SK-N-SH treated with all-trans-retinoic acid at 6 μM for 48 hours (cell line): ENCODE data around the gene CACHD1.
A peak's percentile ranks its signal among the peaks of the same experiment; 100 is the strongest.

Experiments used
- ATAC-seq: fragments of 200-7000 bp; cut with Tn5 transposase; 3 replicates; pipeline ENCODE4 v1.9.1; 2020; ENCODE audit warnings: mild to moderate bottlenecking, moderate library complexity
- ARNTL ChIP-seq: fragments of 450-650 bp; formaldehyde crosslinking; IDR thresholded peaks from 2 replicates; pipeline ENCODE4 v1.5.0; 2020; ENCODE audit warnings: low read depth, mild to moderate bottlenecking, moderate library complexity, borderline replicate concordance
- BACH2 ChIP-seq: fragments of 250-450 bp; sonication (Bioruptor Pico); IDR thresholded peaks from 2 replicates; pipeline ENCODE4 v1.9.0; 2021; ENCODE audit warnings: mild to moderate bottlenecking, borderline replicate concordance
- CREB5 ChIP-seq: fragments of 250-450 bp; sonication (Bioruptor Pico); IDR thresholded peaks from 2 replicates; pipeline ENCODE4 v1.5.1; 2020; ENCODE audit warnings: low read depth, mild to moderate bottlenecking, moderate library complexity
- CSDC2 ChIP-seq: fragments of 250-450 bp; sonication (Bioruptor Pico); IDR thresholded peaks from 2 replicates; pipeline ENCODE4 v1.5.0; 2020; ENCODE audit warnings: mild to moderate bottlenecking, moderate library complexity
- CSRNP3 ChIP-seq: fragments of 250-450 bp; sonication (Bioruptor Pico); IDR thresholded peaks from 2 replicates; pipeline ENCODE4 v1.5.1; 2021; ENCODE audit warnings: mild to moderate bottlenecking, moderate library complexity
- ESRRG ChIP-seq: fragments of 250-450 bp; sonication (Bioruptor Pico); IDR thresholded peaks from 2 replicates; pipeline ENCODE4 v1.6.1; 2021; ENCODE audit warnings: mild to moderate bottlenecking
- GLIS3 ChIP-seq: fragments of 250-450 bp; sonication (Bioruptor Pico); IDR thresholded peaks from 2 replicates; pipeline ENCODE4 v1.5.0; 2020; ENCODE audit warnings: mild to moderate bottlenecking, moderate library complexity
- ISL1 ChIP-seq: fragments of 250-450 bp; sonication (Bioruptor Pico); IDR thresholded peaks from 2 replicates; pipeline ENCODE4 v2.1.2; 2022; ENCODE audit warnings: mild to moderate bottlenecking, moderate library complexity
- OSR1 ChIP-seq: fragments of 250-450 bp; sonication (Bioruptor Pico); IDR thresholded peaks from 2 replicates; pipeline ENCODE4 v1.8.0; 2022; ENCODE audit warnings: moderate library complexity, mild to moderate bottlenecking, inconsistent platforms
- PATZ1 ChIP-seq: fragments of 250-450 bp; sonication (Bioruptor Pico); IDR thresholded peaks from 2 replicates; pipeline ENCODE4 v1.8.0; 2020; ENCODE audit warnings: mild to moderate bottlenecking, moderate library complexity, borderline replicate concordance
- POU6F1 ChIP-seq: fragments of 250-450 bp; sonication (Bioruptor Pico); IDR thresholded peaks from 2 replicates; pipeline ENCODE4 v1.8.0; 2021; ENCODE audit warnings: low read depth, mild to moderate bottlenecking, moderate library complexity, borderline replicate concordance
- PPARA ChIP-seq: fragments of 250-450 bp; sonication (Bioruptor Pico); IDR thresholded peaks from 2 replicates; pipeline ENCODE4 v1.5.0; 2020; ENCODE audit warnings: mild to moderate bottlenecking, borderline replicate concordance
- RARB ChIP-seq: fragments of 250-450 bp; sonication (Bioruptor Pico); IDR thresholded peaks from 2 replicates; pipeline ENCODE4 v1.8.0; 2021; ENCODE audit warnings: mild to moderate bottlenecking, moderate library complexity
- SNAI2 ChIP-seq: fragments of 250-450 bp; sonication (Bioruptor Pico); IDR thresholded peaks from 2 replicates; pipeline ENCODE4 v1.5.0; 2020; ENCODE audit warnings: mild to moderate bottlenecking, moderate library complexity
- TCF4 ChIP-seq: fragments of 250-450 bp; sonication (Bioruptor Pico); IDR thresholded peaks from 2 replicates; pipeline ENCODE4 v1.8.0; 2021; ENCODE audit warnings: mild to moderate bottlenecking, moderate library complexity, borderline replicate concordance
- TOX ChIP-seq: fragments of 250-450 bp; sonication (Bioruptor Pico); IDR thresholded peaks from 2 replicates; pipeline ENCODE4 v1.8.0; 2021; ENCODE audit warnings: mild to moderate bottlenecking, moderate library complexity, borderline replicate concordance
- TSHZ2 ChIP-seq: fragments of 250-450 bp; sonication (Bioruptor Pico); IDR thresholded peaks from 2 replicates; pipeline ENCODE4 v1.5.0; 2020; ENCODE audit warnings: mild to moderate bottlenecking, moderate library complexity
- ZC3H10 ChIP-seq: fragments of 250-450 bp; sonication (Bioruptor Pico); IDR thresholded peaks from 2 replicates; pipeline ENCODE4 v1.5.1; 2021; ENCODE audit warnings: mild to moderate bottlenecking, moderate library complexity
- ZFP3 ChIP-seq: fragments of 250-450 bp; sonication (Bioruptor Pico); IDR thresholded peaks from 2 replicates; pipeline ENCODE4 v1.5.0; 2020; ENCODE audit warnings: mild to moderate bottlenecking, moderate library complexity
- ZFP30 ChIP-seq: fragments of 450-650 bp; formaldehyde crosslinking; IDR thresholded peaks from 2 replicates; pipeline ENCODE4 v1.5.0; 2022; ENCODE audit warnings: mild to moderate bottlenecking, moderate library complexity
- ZNF565 ChIP-seq: fragments of 450-650 bp; formaldehyde crosslinking; conservative IDR thresholded peaks from 2 replicates; pipeline ENCODE4 v1.5.0; 2020; ENCODE audit warnings: low read depth, mild to moderate bottlenecking, moderate library complexity
- ZNF70 ChIP-seq: fragments of 450-650 bp; formaldehyde crosslinking; IDR thresholded peaks from 2 replicates; pipeline ENCODE4 v1.5.0; 2020; ENCODE audit warnings: mild to moderate bottlenecking, moderate library complexity
- ZNF8 ChIP-seq: fragments of 450-650 bp; formaldehyde crosslinking; IDR thresholded peaks from 2 replicates; pipeline ENCODE4 v1.5.0; 2020; ENCODE audit warnings: mild to moderate bottlenecking, moderate library complexity

The CACHD1 gene

GRCh38 chr1:64513545-64513944, 43.6 kb downstream of the CACHD1 start:
- ATAC-seq: no peak
- no peak for TF ChIP-seq SNAI2 (CRISPR knock-in tag)
- TF ChIP-seq PPARA (CRISPR knock-in tag): no peak
- no peak for TF ChIP-seq CSRNP3 (CRISPR knock-in tag)
- no peak for TF ChIP-seq TOX (CRISPR knock-in tag)
- no peak for TF ChIP-seq ZNF8
- TF ChIP-seq TSHZ2 (CRISPR knock-in tag): no peak
- no peak for TF ChIP-seq GLIS3 (CRISPR knock-in tag)
- no peak for TF ChIP-seq POU6F1
- no peak for TF ChIP-seq ZNF565 (CRISPR knock-in tag)
- TF ChIP-seq ZFP3: no peak
- TF ChIP-seq CSDC2 (CRISPR knock-in tag): no peak
- no peak for TF ChIP-seq PATZ1
- TF ChIP-seq TCF4 (CRISPR knock-in tag): no peak
- no peak for TF ChIP-seq BACH2 (CRISPR knock-in tag)
- TF ChIP-seq RARB (CRISPR knock-in tag): no peak

GRCh38 chr1:64514197-64514765, 44.4 kb downstream of the CACHD1 start:
- ATAC-seq: peak; percentile 80
- TF ChIP-seq CREB5 (CRISPR knock-in tag) (0 out of 2 replicates have a peak, but pooled peaks have one; percentile 13), ESRRG (CRISPR knock-in tag) (no peak), PATZ1 (peak; percentile 26; the same call in 1 of the 2 replicates), ZFP3 (no peak), ARNTL (CRISPR knock-in tag) (no peak), SNAI2 (CRISPR knock-in tag) (no peak), CSDC2 (CRISPR knock-in tag) (no peak), CSRNP3 (CRISPR knock-in tag) (0 out of 2 replicates have a peak, but pooled peaks have one; percentile 66), ZC3H10 (CRISPR knock-in tag) (no peak), RARB (CRISPR knock-in tag) (no peak), ZNF8 (no peak), PPARA (CRISPR knock-in tag) (no peak), BACH2 (CRISPR knock-in tag) (no peak), GLIS3 (CRISPR knock-in tag) (peak; percentile 75; the same call in 1 of the 2 replicates), ZFP30 (CRISPR knock-in tag) (no peak), ISL1 (CRISPR knock-in tag) (peak; percentile 98), TCF4 (CRISPR knock-in tag) (peak; percentile 83), OSR1 (CRISPR knock-in tag) (no peak), ZNF70 (CRISPR knock-in tag) (no peak), POU6F1 (peak; percentile 77; the same call in 1 of the 2 replicates), ZNF565 (CRISPR knock-in tag) (no peak), TOX (CRISPR knock-in tag) (peak; percentile 47; the same call in 1 of the 2 replicates)
